ENCODE data around the gene REV3L.
"Not testable (repeated sequence)": the region's sequence is repeated elsewhere in the genome, so short reads cannot be mapped to it uniquely, and the experiment has no call there.

The REV3L gene

GRCh38 chr6:111361648-111362047 is 121.4 kb downstream of the REV3L start:
- no peak for DNase-seq (ENCODE audit: low read depth)

DNA sequence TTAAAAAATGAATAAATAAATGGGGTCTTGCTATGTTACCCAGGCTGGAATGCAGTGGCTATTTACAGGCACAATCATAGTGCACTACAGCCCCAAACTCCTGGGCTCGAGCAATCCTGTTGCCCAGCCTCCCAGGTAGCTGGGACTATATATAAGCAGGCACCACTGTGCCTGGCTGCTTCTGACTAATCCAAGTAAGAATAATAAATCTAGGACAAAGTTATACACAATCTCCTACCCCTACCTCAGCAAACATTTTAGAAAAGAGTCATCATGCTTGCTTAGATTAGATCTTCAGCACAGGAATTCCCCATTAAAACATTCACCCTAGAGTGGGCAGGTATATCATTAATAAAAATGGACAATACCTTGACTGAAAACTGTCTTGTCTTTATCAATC is 124.6 kb downstream of the REV3L start:
- DNase-seq (ENCODE audit: low read depth) = no peak

DNA sequence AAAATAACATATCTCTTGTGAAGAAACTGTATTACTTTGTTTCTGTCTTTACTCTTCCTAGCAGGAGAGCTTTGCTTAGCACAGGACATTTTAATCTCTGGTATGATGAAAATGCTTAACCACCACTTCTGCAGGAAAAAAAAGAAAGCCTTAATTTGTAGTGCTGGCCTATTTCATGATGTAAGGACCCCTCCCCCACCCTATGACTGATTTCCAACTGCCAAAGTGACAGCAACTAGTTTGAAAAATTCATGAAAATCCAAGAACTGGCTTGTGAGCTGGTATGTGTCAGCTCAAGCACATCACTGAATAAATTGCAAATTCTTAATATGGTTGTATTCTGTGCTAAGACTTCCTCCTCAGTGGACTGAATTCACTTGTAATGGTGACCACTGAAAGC is 125.3 kb downstream of the REV3L start:
- no peak for DNase-seq (ENCODE audit: low read depth)

DNA sequence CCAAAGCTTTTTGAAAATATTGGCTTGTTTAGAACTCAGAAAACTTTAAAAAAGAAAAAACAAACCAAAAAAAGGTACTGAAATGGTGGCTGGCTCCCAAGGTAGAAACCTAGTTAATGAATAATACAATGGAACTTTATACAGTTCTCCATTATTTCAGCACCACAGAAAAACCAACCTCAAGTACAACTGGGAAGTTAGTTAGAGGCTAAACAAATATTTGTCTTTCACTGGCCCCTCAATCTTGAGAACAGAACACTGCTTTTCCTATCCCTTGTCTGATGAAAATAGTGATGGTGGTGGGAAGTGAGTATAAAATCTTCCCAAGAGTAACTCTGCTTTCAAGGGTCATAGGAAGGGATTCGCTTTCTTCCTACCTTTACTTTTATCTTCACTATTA is 126.5 kb downstream of the REV3L start:
- DNase-seq (ENCODE audit: low read depth) = no peak

GRCh38 chr6:111354758-111355555 is 128.1 kb downstream of the REV3L start:
- DNase-seq (ENCODE audit: low read depth) = no peak

DNA sequence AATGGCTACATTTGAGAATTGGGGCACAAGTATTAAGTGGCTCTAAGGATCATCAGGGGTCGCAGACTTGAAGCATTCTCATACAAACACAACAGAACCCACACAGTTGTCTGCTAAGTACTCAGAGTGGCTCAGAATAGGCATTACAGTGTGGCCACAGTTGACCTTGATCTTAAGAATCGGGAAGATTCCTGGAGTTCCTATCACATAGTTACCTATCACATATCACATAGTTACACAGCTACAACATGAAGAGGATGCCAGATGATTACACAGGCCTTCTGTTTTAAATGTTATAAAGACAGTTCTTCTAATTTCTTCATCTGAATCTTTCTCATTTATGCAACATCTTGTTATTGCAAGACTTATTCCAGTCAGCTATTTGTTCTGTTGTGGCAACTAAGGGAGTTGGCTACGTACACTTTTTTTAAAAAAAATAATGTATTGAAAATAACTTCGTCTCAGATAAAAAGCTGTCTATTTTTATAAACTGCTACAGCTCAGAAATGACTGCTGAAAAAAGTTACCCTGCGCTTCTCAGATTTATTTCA is 129.0 kb downstream of the REV3L start:
- DNase-seq (ENCODE audit: low read depth) = no peak

DNA sequence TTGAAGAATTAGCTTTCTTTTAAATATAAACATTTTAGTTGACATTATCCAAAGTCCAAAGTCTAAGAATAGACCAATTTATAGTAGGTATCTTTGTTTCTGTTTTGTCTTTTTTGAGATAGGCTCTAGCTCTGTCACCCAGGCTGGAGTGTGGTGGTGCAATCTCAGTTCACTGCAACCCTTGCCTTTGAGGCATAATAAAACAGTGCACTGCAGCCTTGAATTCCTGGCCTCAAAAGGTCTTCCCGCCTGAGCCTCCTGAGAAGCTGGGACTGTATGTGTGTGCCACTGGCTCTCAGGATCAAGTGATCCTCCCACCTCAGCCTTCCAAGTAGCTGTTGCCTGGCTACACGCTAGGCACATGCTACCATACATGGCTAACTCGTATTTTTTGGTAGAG is 135.4 kb downstream of the REV3L start:
- DNase-seq (ENCODE audit: low read depth) = no peak

DNA sequence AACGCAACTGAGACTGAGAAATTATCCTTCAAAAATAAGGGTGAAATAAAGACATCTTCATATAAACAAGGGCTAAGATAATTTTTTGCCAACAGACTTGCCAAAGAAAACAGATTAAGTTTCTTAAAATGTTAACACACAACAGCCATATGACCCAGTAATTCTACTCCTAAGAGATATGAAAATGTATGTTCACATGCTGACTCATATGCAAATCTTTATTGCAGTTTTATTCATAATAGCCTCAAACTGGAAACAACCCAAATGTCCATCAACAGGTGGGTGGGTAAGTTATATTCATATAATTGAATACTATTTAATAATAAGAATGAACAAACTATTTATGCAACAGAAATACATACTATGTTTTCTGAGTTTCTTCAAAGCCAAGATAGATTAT is 140.1 kb downstream of the REV3L start:
- no peak for DNase-seq (ENCODE audit: low read depth)

DNA sequence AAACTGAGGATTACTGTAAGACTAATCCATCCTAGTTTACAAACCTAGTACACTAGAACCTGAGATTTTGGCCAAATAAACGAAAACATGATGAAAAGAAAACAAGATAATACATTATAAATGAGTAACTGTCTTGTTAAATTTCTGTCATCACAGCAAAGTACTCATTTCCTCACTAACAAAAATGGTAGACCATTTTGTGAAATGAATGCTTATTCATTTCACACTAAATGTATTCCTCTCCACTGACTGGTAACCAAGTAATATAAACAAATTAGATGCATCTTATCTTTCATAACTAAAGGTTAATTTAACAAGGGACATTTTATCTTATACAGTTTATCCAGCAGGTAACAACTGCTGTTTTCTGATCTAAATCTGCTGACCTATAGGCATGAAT is 143.7 kb downstream of the REV3L start:
- DNase-seq (ENCODE audit: low read depth) = no peak

DNA sequence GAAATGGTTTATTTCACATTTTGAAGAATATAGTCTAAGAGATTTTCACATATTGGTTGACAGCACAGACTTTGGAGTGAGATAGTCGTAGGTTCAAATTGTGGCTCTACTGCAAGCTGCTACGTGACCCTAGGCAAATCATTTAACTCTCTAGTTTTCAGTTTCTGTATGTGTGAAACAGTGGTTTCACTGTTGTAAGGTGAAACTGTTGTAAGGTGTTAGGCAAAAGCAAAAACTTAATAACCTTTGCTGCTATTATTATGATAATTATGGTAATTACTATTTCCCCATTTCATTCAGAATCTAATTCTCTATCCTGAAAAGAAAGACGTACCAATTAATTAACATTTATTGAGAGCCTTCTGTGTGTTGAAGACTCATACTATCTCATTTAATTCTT is 144.2 kb downstream of the REV3L start:
- no peak for DNase-seq (ENCODE audit: low read depth)

- no peak for DNase-seq (ENCODE audit: low read depth)
These were observed 145.2 kb downstream of the REV3L start for GRCh38 chr6:111337829-111338236.

DNA sequence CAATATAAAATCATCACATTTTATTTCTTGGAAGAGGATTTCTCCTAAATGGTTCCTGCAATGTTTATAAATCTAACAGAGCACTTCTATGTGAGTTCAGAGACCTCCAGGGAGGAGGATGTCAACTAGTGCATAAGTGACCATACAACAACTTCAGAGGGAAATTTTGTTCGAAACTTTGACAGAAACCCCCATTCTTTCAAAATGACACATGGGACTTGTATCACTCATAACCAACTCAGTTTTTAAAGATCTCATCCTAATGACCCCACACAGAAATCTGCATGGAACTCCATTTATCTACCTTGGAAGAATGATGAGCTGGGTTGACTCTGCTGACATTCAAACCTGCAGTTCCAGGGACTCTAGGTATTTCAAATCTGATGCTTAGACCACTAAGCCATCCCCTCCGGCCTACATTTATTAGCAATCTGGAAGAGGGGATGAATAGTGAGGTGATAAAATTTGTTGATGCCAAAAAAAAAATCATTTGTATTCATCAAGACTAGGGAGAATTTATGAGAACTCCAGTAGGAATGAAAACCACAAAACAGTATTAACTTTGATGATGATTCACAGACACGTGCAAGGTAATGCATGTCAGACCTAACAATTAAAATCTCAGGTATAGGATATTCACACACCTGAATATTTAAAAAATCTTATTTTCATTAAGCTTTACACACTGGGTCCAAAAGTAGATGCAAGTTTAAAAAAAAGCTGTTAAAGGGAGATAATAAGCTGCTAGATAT is 153.0 kb downstream of the REV3L start:
- no peak for DNase-seq (ENCODE audit: low read depth)

DNA sequence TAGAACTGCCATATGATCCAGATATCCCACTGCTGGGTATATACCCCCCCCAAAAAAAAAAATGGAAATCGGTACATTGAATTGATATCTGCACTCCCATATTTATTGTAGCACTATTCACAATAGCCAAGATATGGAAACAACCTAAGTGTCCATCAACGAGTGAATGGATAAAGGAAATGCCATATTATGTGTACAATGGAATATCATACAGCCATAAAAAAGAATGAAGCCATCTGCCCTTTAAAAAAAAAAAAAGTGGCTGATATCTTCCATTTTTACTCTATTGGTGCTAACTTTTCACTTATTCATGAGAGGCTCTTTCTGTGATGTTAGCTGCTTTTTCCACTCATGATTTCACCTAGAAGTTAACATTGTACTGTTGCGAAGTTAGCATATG is 156.5 kb downstream of the REV3L start:
- no peak for DNase-seq (ENCODE audit: low read depth)

DNA sequence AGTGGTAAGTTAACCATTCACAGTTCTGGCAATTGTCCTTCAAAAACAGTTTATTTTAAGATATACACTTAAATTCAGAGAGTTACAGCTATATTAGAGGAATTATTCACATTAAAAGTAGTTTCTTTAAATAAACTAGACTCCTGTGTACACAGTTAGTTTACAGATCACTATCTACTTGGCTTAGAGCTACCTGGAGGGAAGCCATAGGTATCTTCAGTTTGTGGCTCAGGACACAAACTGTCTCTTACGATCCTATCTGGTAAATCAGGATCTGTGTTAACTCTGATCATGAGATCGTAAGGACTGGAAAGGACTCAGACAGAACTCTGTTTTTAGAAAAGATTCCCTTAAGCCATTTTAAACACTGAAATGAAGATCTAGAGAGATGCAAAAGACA is 160.9 kb downstream of the REV3L start:
- no peak for DNase-seq (ENCODE audit: low read depth)

- not testable (repeated sequence) for DNase-seq (ENCODE audit: low read depth)
These were observed 175.1 kb downstream of the REV3L start for GRCh38 chr6:111307950-111308349.

DNA sequence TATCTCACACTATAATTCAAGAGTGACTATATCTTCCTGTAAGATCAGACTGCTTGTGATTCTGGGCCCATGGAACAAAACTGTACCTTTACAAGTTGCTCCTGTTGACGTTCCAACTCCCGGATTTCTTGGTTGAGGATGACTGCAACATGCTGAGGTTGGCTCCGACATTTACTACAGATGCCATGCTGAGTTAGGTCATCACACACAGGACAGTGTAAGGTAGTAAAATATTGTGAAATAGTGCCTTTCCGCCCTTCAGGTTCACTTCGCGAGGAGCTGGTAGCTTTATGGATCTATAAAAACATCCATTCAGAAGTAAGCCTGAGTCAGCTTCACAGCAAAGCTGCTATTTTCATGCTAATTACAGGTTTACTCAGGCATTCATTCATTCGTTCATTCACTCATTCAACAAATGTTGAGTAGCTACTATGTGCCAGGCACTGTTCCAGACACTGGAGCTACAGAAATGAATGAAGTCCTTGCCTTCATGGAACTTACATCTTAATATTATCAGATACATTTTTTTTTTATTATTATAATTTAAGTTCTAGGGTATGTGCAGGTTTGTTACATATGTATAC is 175.7 kb downstream of the REV3L start:
- no peak for DNase-seq (ENCODE audit: low read depth)

DNA sequence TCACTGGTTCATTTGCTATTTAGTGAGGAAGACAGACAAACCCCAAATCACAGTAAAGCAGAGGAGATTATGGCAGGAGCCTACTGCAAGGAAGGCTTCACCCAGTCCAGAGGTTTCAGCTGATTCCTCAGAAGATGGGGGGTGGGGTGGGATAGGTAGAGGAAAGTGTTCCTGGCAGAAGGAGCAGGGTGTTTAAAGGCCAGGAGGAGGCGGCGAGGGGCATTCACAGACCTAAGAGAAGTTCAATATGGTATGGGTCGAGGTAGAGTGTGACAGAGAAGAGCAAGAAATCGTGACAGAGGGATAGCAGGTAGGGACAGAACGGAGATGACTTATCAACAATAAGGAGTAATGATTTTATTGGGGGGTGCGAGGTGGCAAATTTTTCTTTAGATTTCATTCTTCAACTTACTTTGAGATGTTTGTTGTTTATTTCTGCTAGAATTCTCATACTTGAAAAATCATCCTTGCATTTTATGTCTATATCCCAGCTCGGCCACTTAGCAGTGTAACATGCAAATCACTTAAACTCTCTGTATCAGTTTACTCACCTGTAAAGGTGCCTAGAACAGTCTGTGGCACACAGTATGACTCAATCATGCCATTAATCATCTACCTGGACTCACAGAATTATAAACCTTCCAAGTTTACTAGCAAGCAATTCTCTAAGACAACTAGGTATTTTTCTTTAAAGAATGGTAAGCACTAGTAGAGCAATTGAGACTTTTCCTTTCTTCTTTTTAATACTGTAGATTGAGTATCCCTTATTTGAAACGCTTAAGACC is 176.7 kb downstream of the REV3L start:
- no peak for DNase-seq (ENCODE audit: low read depth)

DNA sequence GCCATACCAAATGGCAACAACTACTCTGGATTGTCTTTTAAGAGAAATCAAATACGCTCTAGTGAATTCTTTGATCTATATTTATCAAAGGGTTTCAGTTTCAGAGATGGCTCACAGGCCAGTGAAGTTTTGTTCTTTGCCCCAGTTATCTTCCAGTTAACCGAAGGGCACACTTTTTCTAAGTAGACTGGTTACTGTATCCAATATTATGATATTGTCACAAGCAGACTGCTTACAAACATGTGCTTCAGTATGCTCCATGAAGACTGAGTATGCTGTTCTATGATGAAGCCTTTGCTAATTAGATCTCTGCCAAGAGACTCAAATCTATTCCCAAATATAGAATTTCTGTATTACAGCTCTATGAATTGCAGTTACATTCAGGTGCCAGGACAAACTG is 181.1 kb downstream of the REV3L start:
- DNase-seq (ENCODE audit: low read depth) = no peak

- not testable (repeated sequence) for DNase-seq (ENCODE audit: low read depth)
These were observed 181.8 kb downstream of the REV3L start for GRCh38 chr6:111300938-111301800.

GRCh38 chr6:111297776-111298175 is 185.2 kb downstream of the REV3L start:
- no peak for DNase-seq (ENCODE audit: low read depth)

- DNase-seq (ENCODE audit: low read depth) = no peak
These were observed 188.5 kb downstream of the REV3L start for GRCh38 chr6:111294374-111294967.
